Measurements from ENCODE around the gene SYT17.

GRCh38 chr16:19132898-19133297 lies 35.1 kb upstream of the SYT17 start:
- no peak for TF ChIP-seq CTCF (optimal IDR thresholded peaks at IDR 0.05 in 1 of 3, IDR thresholded peaks at IDR 0.05 in 1 of 3, conservative IDR thresholded peaks at IDR 0.05 in 1 of 3; ENCODE audit: extremely low read depth in 1 of 3, insufficient read depth in 2 of 3, low read length in 3 of 3)
- no peak for TF ChIP-seq EZH2 (IDR thresholded peaks at IDR 0.05; ENCODE audit: low read length)
